SK-N-MC (cell line): Measurements from ENCODE around the gene LIPC.

Source experiments
- EZH2 ChIP-seq: fragments of 200-600 bp; sonication (generic); IDR thresholded peaks from one replicate; pipeline ENCODE4 v1.6.1; 2017; ENCODE audit warnings: antibody characterized with exemption
- POLR2AphosphoS5 ChIP-seq: IDR thresholded peaks from 2 replicates; pipeline ENCODE4 v1.6.1; 2012; ENCODE audit warnings: mild to moderate bottlenecking, low read depth, low read length, borderline replicate concordance

- no peak for TF ChIP-seq POLR2AphosphoS5
- TF ChIP-seq EZH2 = no peak
Measured at GRCh38 chr15:58383876-58384275, 47.9 kb upstream of the LIPC start.
